DMS53 (cell line): ENCODE results near the gene AXIN2.
"Not testable (repeated sequence)": the region's sequence is repeated elsewhere in the genome, so short reads cannot be mapped to it uniquely, and the experiment has no call there.

Experiments
- DNase-seq: peaks from one replicate; lab custom pipeline; 2025; lab: John Stamatoyannopoulos, UW

AXIN2 gene

GRCh38 chr17:65537845-65538674, 23.4 kb downstream of the AXIN2 start:
- no peak for DNase-seq

- DNase-seq, result no peak
Measured at GRCh38 chr17:65537343-65537844, 24.1 kb downstream of the AXIN2 start.

- no peak for DNase-seq
Measured at GRCh38 chr17:65536573-65537342, 24.7 kb downstream of the AXIN2 start.

- no peak for DNase-seq
Measured at GRCh38 chr17:65535777-65536572, 25.5 kb downstream of the AXIN2 start.

GRCh38 chr17:65533852-65534457, 27.5 kb downstream of the AXIN2 start:
- DNase-seq, result no peak

GRCh38 chr17:65533056-65533745, 28.2 kb downstream of the AXIN2 start:
- DNase-seq, result no peak

GRCh38 chr17:65532101-65532890, 29.2 kb downstream of the AXIN2 start:
- DNase-seq, result no peak

GRCh38 chr17:65531256-65532100, 30.0 kb downstream of the AXIN2 start:
- no peak for DNase-seq

GRCh38 chr17:65530523-65531255, 30.8 kb downstream of the AXIN2 start:
- no peak for DNase-seq

- DNase-seq, result no peak
Measured at GRCh38 chr17:65529761-65530522, 31.5 kb downstream of the AXIN2 start.

- no peak for DNase-seq
Measured at GRCh38 chr17:65529040-65529633, 32.3 kb downstream of the AXIN2 start.

- DNase-seq, result no peak
Measured at GRCh38 chr17:65527857-65528591, 33.4 kb downstream of the AXIN2 start.

- DNase-seq, result no peak
Measured at GRCh38 chr17:65527381-65527780, 34.1 kb downstream of the AXIN2 start.

GRCh38 chr17:65526854-65527253, 34.6 kb downstream of the AXIN2 start:
- DNase-seq, result not testable (repeated sequence)

GRCh38 chr17:65523853-65524664, 37.4 kb downstream of the AXIN2 start:
- DNase-seq, result no peak

GRCh38 chr17:65523411-65523810, 38.0 kb downstream of the AXIN2 start:
- DNase-seq, result no peak
